GM12875 (cell line): Measurements from ENCODE around the gene CDCA4.
A peak's percentile ranks its signal among the peaks of the same experiment; 100 is the strongest.

Experiments
- H3K4me3 ChIP-seq: one replicate; pipeline ENCODE4 v1.5.1; 2011; ENCODE audit warnings: low read depth, low read length, control low read depth
- CTCF ChIP-seq: IDR thresholded peaks from 2 replicates; pipeline ENCODE4 v1.5.1; 2011; ENCODE audit warnings: low read depth, mild to moderate bottlenecking, control low read depth, inconsistent platforms, low read length, moderate library complexity, borderline replicate concordance; ENCODE audit not compliant: insufficient read depth

Gene CDCA4

GRCh38 chr14:104971447-104972240, 49.2 kb downstream of the CDCA4 start:
- H3K4me3 ChIP-seq, result no peak overlapping the region
- TF ChIP-seq CTCF, result no peak

- no peak for TF ChIP-seq CTCF
- no peak overlapping the region for H3K4me3 ChIP-seq
Measured at GRCh38 chr14:104970231-104971068, 50.4 kb downstream of the CDCA4 start.

- no peak overlapping the region for H3K4me3 ChIP-seq
Measured at GRCh38 chr14:104969741-104970230, 51.1 kb downstream of the CDCA4 start.

GRCh38 chr14:104968541-104969401, 52.1 kb downstream of the CDCA4 start:
- TF ChIP-seq CTCF, result 0 out of 2 replicates have a peak, but pooled peaks have one; percentile 10
- no peak overlapping the region for H3K4me3 ChIP-seq

More at GRCh38 chr14:104969741-104970230, 51.1 kb downstream of the CDCA4 start:
- TF ChIP-seq CTCF, result no peak

GRCh38 chr14:104968153-104968527, 52.7 kb downstream of the CDCA4 start:
- H3K4me3 ChIP-seq, result no peak overlapping the region
- TF ChIP-seq CTCF, result no peak

- TF ChIP-seq CTCF, result no peak
- no peak overlapping the region for H3K4me3 ChIP-seq
Measured at GRCh38 chr14:104967386-104968152, 53.3 kb downstream of the CDCA4 start.
